Stimulated activated naive CD4-positive, alpha-beta T cell treated with Interleukin-2 at 50 U/mL for 16 hours (primary cell): ENCODE results near the gene TRIM44.
"Not testable (repeated sequence)": the region's sequence is repeated elsewhere in the genome, so short reads cannot be mapped to it uniquely, and the experiment has no call there.

Experiments
- DNase-seq: peaks from one replicate; lab custom pipeline; 2025; lab: John Stamatoyannopoulos, UW

TRIM44 gene

GRCh38 chr11:35855671-35856070 is 193.1 kb downstream of the TRIM44 start:
- no peak for DNase-seq

- DNase-seq = no peak
Observed at GRCh38 chr11:35856259-35856658, 193.7 kb downstream of the TRIM44 start.

GRCh38 chr11:35856756-35857155 is 194.2 kb downstream of the TRIM44 start:
- no peak for DNase-seq

GRCh38 chr11:35857922-35858321 is 195.3 kb downstream of the TRIM44 start:
- no peak for DNase-seq

GRCh38 chr11:35859301-35859700 is 196.7 kb downstream of the TRIM44 start:
- DNase-seq = no peak

- not testable (repeated sequence) for DNase-seq
Observed at GRCh38 chr11:35860194-35860593, 197.6 kb downstream of the TRIM44 start.

- DNase-seq = no peak
Observed at GRCh38 chr11:35861191-35861590, 198.6 kb downstream of the TRIM44 start.

GRCh38 chr11:35862666-35863065 is 200.1 kb downstream of the TRIM44 start:
- DNase-seq = no peak

GRCh38 chr11:35864131-35864530 is 201.6 kb downstream of the TRIM44 start:
- no peak for DNase-seq

- DNase-seq = no peak
Observed at GRCh38 chr11:35866601-35867000, 204.0 kb downstream of the TRIM44 start.
